ENCODE measurements around the gene NOL3.

Gene NOL3

DNA sequence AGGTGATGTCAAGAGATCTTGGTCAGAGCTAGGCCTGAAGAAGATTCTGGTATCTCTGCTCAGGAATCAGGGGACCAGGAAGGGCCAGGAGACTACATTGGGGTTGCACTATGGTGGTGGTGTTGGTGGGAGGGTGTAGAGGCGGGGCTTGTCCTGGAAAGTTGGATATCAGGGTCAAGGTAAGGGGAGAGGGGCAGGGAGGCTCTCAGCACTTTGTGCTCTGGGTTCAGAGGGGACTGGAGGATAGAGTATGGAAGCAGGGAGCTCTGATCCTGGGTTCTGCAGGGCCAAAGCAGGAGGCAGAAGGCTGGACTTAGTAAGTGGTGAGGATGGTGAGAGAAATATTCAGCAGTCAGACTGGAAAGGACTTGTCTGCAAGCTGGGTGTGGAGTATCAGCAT, 3.0 kb downstream of the NOL3 start:
- DNase-seq = no peak

DNA sequence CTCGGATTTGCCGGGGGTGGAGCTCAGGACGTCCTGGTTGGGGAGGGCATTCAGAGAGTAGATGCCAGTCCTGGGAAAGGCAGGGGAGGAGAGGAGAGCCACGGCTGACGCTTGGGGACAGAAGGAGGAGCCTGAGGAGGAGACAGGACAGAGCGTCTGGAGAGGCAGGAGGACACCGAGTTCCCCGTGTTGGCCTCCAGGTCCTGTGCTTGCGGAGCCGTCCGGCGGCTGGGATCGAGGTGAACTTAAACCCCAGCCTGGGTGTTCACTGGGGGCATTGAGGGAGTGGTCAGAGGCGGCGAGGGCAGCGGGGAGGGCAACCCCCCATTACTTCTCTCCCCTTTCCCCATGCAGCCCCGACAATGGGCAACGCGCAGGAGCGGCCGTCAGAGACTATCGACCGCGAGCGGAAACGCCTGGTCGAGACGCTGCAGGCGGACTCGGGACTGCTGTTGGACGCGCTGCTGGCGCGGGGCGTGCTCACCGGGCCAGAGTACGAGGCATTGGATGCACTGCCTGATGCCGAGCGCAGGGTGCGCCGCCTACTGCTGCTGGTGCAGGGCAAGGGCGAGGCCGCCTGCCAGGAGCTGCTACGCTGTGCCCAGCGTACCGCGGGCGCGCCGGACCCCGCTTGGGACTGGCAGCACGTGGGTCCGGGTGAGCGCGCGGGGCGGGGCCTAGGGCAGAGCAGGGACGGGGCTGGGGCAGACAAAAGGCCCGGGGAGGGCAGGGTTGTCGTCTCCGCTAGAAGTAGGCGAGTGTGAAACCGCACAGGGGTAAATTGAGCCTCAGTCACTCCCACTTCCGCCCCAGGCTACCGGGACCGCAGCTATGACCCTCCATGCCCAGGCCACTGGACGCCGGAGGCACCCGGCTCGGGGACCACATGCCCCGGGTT, 3.7 kb downstream of the NOL3 start:
- peak; percentile 85 for DNase-seq

DNA sequence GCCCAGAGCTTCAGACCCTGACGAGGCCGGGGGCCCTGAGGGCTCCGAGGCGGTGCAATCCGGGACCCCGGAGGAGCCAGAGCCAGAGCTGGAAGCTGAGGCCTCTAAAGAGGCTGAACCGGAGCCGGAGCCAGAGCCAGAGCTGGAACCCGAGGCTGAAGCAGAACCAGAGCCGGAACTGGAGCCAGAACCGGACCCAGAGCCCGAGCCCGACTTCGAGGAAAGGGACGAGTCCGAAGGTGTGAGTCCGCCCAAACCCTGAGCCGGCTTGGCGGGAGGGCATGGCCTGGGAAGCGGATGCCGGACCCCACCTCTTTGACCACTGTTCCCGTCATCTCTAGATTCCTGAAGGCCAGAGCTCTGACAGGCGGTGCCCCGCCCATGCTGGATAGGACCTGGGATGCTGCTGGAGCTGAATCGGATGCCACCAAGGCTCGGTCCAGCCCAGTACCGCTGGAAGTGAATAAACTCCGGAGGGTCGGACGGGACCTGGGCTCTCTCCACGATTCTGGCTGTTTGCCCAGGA, 4.4 kb downstream of the NOL3 start:
- DNase-seq = no peak

DNA sequence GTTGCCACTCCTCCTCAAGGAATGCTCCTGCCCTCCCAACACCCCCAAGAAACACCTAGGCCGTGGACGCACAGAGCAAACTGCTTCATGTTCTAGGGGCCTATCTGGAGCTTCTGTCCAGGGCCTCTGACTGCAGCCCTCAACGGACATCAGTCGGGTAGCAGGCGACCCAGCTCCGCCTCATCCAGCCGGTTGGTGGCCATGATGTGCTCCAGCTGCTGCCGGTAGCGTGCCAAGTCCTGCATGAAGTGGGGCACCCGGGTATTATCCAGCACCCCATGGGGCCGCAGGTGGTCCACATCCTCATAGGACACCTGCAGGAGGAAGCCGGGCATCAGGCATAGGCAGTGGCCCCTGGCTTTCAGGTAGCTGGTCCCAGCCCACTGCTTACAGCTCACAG, 6.3 kb downstream of the NOL3 start:
- DNase-seq = no peak

DNA sequence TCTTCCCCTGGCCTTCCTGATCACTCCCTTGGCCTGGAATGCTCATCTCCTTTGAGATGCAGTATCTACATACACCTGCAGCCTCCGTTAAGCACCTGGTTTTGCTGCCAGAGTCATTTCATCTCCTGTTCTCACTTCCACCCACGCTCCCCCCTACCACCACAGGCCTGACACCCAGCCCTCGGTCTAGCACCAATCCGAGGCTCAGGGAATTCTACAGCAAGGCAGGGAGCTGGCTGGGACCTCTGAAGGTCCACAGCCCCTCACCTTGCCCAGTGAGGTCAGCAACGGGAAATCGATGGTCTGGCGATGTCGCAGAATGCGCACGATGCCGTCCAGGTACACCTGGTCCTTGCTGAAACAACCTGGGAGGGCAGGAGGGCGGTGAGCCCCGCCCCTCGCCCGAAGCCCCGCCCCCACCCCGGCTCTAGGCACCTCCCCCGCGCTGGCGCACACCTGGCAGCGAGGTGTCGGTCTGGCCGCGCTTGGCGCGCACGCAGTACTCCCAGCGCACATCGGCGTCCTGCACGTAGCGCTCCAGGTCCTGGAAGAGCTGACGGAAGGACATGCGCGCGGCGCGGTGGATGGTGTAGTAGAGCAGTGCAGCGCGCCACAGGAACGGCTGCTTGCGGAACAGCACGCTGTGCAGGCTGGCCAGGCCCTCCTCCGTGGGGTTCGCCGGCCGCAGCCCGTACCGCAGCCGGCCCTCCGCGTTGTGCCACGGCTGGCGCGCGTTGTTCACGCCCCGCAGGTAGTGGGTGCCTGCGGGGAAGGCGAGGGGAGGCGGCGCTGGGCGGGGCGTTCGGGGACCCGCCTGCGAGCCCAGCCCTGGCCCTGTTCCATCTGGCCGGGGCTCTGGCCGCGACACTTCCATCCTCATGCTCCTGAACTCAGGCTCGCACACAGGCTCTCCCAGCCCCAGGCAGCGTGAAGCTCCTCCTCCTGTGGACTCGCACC, 7.7 kb downstream of the NOL3 start:
- peak; percentile 76 for DNase-seq

DNA sequence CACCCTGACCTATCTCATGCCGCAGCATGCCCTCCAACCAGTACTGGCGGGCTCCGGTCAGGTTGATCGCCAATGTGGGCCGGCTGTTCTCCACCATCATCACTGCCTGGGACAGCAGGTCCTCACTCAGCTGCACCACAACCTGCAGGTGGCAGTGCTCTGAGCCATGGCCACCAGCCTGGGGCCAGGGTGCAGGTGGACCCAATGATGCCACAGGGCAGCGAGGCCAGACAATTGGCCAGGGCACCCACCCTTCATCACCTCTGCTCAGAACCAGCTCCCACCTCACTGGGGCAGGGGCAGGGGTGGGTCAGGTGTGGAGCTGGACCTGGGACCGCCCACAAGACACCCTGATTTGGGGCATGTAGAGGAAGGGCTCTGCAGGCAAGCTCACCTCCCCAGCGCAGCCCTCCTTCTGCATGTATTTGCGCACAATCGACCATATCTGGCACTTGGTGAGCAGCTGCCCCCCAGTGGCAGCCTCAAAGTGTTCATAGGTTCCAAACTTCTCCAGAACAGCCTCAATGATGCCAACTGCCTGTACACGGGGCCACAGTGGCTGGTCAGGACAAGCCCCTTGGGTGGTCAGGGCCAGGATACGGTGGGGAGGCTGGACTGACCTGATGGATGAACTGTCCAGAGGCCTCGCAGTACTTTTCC, 9.2 kb downstream of the NOL3 start:
- DNase-seq = no peak

DNA sequence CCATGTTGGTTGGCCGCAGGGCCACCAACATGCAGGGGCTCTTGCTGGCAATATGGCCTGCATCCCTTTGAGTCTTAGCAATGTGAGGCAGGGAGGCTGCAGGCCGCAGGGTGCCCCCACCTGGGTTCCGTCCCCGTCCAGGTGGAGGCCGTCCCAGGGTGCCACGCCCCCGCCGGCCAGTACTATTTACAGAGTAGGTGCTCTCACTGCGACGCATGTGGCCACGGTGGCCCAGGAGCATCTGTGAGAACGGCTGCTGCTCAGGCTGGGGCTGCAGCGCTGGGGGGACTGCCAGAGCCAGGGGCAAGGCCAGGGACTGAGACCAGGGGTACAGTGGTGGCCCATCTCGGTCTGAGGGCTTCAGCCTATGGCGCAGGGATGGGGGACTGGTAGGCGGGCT, 9.8 kb downstream of the NOL3 start:
- DNase-seq = no peak

DNA sequence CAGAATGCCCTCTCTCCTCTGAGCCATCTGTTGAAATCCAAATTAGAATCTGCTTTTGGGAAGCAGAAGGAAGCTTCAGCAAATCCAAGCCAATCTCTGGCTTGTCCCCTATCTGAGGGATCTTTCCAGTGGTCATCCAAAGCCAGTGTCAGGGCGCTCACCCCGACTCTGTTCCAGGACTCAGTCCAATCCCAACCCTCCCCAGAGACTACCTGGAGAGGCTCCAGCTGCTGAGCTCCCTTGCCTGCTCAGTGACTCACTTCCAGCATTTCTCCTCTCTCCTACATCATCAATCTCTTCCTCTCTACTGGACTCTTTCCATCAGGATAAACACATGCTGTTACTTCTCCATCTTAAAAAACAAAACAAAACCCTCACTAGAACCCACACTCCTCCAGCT, 11.0 kb downstream of the NOL3 start:
- no peak for DNase-seq

DNA sequence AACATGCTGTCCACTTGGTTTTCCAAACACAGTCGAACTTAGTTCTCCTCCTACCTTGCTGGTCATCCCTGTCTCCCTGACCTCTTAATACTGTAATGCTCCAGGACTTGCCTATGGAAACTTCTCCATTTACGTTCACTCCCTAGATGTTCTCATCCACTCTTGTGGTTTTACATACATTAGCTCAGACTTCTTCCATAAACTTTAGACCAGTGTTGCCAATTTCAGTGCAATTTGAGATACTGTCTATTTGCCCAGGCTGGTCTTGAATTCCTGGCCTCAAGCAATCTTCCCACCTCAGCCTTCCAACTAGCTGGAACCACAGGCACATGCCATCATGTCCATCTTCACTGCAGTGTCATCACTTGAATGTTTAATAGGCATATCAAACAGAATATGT, 11.9 kb downstream of the NOL3 start:
- DNase-seq = no peak

DNA sequence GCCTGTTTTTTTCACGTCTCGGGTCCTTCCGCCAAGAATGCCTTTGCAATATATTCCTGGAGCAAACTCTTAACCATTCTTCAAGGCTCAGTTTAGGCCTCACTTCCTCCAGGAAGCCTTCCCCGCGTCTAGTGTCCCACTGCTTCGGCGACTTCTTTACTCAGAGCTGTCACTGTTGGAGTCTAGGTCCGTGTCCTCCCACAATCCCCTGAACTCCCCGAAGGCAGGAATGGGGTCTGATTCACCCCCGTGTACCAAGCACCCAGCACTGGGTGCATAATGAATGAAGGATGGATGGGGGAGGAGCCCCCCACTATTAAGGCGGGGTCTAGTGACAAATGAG, 12.9 kb downstream of the NOL3 start:
- no peak for DNase-seq

DNA sequence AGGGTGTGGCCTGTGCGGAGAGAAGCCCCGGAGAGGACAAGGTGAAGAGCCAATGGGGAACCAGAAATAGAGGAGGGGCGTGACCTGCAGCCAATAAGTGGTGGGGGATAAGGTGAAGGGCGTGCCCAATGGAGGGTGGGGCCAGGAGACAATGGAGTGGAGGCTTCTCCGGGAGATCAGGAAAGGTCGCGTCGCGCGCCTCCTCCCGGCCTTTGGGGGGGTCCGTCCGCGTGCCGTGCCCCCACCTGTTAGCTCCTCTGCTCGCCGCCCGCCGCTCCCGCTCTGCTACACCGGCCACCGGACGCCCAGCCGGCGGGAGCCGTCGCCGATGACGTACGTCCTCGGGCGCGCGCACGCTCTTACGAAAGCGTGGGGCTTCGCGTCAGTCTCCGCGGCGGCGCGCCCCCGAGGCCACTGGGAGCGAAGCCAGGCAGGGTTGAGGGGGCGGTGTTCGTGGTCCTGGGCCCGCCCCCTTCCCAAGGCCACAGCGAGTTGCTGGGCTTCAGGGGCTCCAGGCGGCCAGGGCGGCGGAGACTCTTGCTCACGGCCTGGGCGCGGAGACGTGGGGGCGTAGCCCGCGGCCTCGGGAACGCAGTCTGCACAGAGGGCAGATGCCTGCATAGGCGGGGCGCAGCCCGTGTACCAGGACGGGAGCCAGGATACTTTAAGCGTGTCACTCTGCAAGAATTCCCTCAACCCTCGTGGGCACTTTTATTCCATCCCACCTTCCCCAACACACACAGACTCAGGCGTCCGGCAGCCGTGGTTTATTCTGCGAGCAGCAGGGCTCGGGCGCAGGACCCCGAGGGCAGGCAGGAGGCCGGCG, 13.5 kb downstream of the NOL3 start, which contains the start of gene MATCAP1:
MATCAP1 (minus strand) TSS at position 337 of the 826 bp plus-strand sequence. CDS start 3,353 bp downstream, outside the sequence.
- peak; percentile 99 for DNase-seq

DNA sequence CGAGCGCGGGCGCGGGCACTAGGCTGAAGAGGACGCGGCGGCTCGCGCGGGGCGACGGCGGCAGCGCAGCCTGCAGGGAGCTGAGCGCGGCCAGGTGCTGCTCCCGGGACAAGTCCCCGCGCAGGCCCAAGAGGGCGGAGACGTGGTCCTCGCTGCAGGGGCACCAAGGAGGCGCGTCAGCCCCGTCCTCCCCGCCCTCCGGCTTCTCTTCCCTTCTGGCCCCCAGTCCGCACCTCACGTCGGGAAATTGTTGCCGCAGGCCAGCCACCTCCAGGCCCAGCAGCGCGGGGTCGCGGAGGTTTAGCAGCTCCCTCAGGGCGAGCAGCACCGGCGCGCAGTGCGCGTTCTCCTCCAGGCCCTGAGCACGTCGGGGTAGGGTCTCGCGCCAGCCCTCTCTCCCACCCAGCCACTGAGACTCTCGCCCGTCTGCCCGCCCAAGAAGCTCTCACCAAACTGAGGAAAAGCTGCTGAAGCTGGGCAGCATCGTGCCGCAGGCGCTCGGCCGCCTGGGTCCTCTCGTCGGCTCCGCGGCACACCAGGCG, 14.2 kb downstream of the NOL3 start:
- DNase-seq = no peak

DNA sequence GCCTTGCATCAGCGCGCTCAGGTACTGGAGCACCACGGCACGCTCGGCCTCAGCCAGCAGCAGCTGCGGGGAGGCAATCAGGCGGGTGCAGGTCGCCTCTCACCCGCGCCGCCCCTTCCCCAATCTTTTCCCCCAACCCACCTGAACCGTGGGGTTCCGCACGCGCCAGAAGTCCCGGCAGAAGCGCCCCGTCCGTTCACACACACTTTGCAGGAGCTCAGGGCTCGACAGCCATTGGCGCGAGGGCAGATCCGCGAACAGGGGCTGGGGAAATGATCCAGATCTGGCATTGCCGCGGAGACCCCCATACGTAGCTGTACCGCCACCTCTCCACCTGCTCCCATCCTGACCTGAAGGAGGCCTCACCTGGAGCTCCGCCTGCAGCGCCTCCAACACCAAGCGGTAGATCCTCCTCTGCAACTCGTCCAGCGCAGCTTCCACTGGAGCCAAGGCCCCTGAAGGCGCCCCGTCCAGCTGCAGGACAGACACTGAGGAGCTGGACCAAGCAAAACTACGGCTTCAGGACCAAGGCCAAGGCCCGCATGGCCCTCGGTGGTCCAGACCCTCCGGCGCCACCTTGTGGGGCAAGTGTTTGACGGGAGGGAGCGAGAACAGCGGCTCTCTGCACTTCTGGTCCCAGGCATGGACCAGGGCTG, 14.8 kb downstream of the NOL3 start:
- DNase-seq = peak; percentile 95

DNA sequence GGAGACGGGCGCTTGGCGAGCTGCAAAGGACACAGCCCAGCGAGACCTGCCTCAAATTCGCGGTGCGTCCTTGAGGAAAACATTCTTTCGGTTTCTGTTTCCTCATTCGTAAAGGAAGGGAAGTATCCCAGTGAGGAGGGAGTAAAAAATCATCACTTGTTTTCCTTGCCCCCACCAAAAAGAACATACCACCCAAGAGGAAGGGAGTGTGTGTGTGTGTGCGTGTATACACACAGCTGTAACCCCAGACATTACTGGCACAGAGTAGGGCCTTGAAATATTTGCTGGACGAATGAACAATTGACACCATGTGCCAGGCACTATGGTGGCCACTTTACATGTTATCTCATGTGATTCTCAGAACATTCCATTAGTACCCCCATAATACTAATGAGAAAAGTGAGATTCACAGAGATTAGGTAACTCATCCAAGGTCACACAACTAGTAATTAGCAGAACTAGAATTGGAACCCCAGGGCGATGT, 15.4 kb downstream of the NOL3 start:
- no peak for DNase-seq

DNA sequence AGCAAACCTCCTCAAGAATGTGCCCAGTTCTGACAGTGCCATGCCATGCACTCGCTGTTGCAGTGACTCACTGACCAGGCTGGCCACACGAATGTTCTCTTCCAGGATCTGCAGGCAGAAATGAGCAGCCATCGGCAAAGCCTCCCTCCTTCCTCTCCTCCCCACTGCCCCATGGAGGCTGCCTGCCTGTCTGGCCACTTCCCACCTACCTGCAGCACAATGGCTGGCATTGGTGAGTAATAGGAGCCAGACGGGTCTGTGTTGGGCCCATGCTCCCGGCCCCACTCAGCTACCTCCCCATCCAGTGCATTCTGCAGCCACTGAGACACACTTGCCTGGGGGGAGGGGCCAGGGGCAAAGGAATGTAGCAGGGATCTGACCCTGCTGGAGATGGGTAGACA, 16.2 kb downstream of the NOL3 start:
- no peak for DNase-seq

DNA sequence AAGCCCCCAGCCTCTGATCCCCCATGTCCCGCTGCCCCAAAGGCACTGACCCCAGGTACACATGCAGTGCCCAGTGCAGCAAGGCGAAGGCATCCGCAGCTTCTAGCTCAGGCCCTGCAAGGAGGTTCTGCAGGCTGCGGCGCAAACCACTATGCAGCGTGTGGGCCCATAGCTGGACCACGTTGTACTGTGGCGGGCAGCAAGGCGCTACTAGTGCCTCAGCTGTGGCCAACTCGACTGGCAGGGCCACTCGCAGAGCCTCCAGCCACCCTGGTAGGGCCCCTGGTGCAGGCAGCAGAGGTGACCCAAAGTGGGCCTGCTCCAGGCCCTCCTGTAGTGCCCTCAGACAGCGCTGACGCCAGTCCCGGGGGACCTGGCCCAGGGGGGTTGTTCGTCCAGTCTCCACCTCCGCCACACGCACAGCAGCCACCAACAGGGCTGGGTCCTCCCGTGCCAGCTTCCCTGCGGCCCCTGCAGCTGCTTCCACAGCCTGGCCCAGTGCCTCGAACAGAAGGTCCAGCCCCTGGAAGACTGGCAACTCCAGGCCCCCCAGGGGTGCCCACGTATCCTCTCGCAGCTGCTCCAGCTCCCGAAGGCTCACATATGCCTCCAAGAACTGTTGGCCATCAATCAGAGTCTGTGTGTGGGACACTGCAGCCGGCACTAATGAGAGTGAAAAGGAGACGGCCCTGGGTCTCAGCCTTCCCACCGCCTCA, 17.0 kb downstream of the NOL3 start:
- no peak for DNase-seq

DNA sequence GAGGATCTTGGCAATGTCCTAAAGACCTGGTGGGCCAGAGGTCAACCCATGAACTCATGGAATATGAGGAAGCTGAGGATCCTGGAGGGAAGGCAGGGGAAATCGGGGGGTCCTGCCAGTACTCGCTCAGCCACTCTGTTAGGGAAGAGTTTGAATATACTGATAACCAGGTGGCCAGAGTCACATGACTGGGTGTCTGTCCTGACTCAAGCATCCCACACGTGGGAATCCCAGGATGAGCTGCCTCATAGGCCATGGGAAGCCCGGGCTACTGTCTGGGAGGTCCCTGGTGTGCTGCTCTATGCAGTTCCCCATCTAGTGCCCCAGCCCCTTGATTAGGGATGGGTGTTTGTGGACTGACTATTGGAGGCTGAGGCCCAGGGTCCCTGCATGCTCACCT, 18.0 kb downstream of the NOL3 start:
- DNase-seq = no peak

DNA sequence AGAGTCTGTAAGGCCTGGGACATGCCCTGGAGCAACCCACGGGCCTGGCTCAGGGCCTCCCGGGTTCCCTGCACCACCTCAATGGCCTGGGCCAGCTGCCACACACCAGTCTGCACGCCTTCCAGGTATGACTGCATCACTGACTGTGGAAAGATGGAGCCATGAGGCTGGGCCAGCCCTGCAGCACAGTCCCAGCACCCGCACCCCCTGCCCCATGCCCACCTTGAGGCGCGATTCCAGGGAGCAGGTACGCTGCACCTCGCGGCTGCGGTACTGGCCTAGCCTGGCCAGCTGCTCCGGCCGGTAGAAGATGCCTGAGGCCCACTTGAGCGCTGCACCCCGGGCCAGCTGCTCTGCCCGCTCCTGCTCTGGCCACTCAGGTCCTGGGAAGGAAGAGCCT, 18.5 kb downstream of the NOL3 start:
- no peak for DNase-seq

DNA sequence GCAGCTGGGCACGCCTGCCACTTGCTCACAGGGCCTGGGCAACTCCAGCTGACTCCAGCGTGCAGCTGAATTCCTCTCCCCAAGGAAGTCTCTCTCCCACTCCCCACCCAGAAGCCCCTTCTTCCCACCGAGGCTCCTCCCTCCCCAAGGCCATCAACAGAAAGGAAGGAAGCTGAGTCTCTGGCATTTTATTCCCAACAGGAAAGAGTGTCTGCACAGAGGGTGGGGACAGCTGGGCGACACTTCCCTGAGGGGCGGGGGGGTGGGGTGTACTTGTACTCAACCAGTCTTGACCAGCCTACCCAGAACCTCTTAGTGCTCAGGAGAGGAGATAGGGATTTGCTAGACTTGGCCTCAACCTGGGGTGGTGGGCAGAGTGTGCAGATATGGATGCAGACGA, 19.7 kb downstream of the NOL3 start, which contains the start of gene EXOC3L1:
EXOC3L1 (minus strand) TSS at position 96 of the 400 bp plus-strand sequence. CDS start 460 bp downstream, outside the sequence.
- DNase-seq = no peak
